Activated CD8-positive, alpha-beta memory T cell treated with anti-CD3 and anti-CD28 coated beads, Interleukin-2, amount 50 U/mL, for 1 hour (primary cell): ENCODE measurements around the gene TBCB.
"Not testable (repeated sequence)": the region's sequence is repeated elsewhere in the genome, so short reads cannot be mapped to it uniquely, and the experiment has no call there.

Experiments used
- DNase-seq: peaks from one replicate; pipeline ENCODE4 v3.0.0-alpha.2; 2020; ENCODE audit errors: extremely low read depth

The TBCB gene

DNA sequence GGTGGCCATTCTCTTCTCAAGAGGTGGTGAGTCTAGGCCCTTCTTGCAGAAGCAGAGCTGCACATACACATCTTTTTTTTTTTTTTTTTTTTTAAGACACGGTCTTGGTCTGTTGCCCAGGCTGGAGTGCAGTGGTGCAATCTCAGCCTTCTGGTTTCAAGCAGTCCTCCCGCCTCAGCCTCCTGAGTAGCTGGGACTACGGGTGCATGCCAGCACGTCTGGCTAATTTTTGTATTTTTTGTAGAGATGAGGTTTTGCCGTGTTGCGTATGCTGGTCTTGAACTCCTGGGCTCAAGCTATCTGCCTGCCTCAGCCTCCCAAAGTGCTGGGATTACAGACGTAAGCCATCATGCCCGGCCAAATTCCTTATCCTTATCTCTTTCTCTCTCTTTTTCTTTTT lies 58.6 kb downstream of the TBCB start:
- not testable (repeated sequence) for DNase-seq
